Measurements from ENCODE around the gene BRICD5. TPM values are rescaled to one million over a fixed set of nuclear protein-coding genes. Genes with fewer than 3 reads are reported as not detected.

BRICD5 gene
- total and polyA plus RNA-seq, 5 donors = 3.4 to 11.0 (median 7.3) TPM

DNA sequence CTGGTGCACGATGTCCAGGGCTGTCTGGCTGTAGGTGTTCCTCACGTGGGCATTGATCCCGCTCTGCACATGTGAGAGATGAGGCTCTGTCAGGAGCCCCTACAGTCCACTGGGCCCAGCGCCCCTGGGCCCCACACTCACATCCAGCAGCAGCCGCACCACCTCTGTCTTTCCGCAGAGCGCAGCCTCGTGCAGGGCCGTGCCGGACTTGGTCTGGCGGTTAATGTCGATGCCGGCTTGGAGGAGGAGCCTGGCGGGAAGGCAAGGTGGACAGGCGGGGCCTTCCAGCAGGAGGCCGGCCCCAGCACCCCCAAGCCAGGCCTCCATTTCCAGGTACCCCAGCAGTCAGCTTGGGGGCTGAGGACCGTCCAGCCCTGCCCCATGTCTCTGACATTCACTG, 23.5 kb downstream of the BRICD5 start:
- Histone ChIP-seq H3K27me3 (ENCODE audit: control insufficient read depth, insufficient read depth) (no peaks in the 10 kb centered on the region), H3K4me3 (ENCODE audit: low read length) (no peak overlapping the region), H3K9me3 (ENCODE audit: control insufficient read depth, low read length) (no peaks in the 10 kb centered on the region), H3K4me1 (ENCODE audit: control insufficient read depth, insufficient read depth, low read length) (no peaks in the 10 kb centered on the region), H3K27ac (ENCODE audit: low read length) (no peak overlapping the region)
- DNase-seq = no peak
- no peak for ATAC-seq
- intact Hi-C loops (cut with DNase I) = no loop called here
- WGBS = 82% methylated on average over 17 of the region's 17 CpGs

DNA sequence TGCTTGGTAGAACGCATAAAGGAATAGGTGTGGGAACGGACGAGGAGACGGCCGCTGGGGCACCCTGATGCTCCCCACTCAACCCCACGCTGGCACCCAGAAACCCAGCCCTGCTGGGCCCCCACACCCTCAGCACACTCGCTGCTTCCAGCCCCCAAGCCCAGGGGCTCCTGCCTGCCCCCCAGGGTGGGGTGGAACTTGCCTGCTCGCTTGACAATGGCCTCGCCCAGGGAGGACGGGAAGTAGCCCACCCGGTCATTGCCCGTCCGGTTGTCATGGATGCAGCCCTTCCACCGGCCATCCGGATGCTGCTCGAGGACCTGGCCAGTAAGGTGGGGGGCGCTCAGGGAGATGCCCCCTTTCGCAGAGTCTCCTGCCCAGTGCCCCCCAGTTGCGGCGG, 24.2 kb downstream of the BRICD5 start:
- DNase-seq (no peak), ATAC-seq (no peak)
- intact Hi-C loops (cut with DNase I) = no loop called here
- Histone ChIP-seq H3K27ac (ENCODE audit: low read length) (no peak overlapping the region), H3K9me3 (ENCODE audit: control insufficient read depth, low read length) (no peaks in the 10 kb centered on the region), H3K4me3 (ENCODE audit: low read length) (no peak overlapping the region), H3K4me1 (ENCODE audit: control insufficient read depth, insufficient read depth, low read length) (no peaks in the 10 kb centered on the region), H3K27me3 (ENCODE audit: control insufficient read depth, insufficient read depth) (no peaks in the 10 kb centered on the region)
- 79% methylated on average over 20 of the region's 20 CpGs for WGBS

DNA sequence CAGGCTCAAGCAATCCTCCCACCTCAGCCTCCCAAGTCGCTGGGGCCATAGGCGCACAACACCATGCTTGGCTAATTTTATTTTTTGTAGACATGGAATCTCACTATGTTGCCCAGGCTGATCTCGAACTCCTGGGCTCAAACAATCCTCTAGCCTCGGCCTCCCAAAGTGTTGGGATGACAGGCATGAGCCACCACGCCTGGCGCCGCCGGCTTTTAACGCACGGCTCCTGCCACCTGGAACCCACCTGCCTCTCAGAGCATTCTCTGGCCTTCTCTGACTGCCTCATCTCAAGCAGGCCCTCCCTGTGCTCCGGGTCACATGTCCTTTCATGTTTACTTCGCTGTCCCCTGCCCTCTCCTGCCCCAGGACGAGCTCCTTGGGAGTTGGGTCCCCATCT, 24.6 kb downstream of the BRICD5 start:
- DNase-seq (no peak), ATAC-seq (no peak)
- 90% methylated on average over 13 of the region's 13 CpGs for WGBS
- Histone ChIP-seq H3K27ac (ENCODE audit: low read length) (no peak overlapping the region), H3K4me3 (ENCODE audit: low read length) (no peak overlapping the region), H3K9me3 (ENCODE audit: control insufficient read depth, low read length) (no peaks in the 10 kb centered on the region), H3K27me3 (ENCODE audit: control insufficient read depth, insufficient read depth) (no peaks in the 10 kb centered on the region), H3K4me1 (ENCODE audit: control insufficient read depth, insufficient read depth, low read length) (no peaks in the 10 kb centered on the region)
- intact Hi-C loops (cut with DNase I) = no loop called here

DNA sequence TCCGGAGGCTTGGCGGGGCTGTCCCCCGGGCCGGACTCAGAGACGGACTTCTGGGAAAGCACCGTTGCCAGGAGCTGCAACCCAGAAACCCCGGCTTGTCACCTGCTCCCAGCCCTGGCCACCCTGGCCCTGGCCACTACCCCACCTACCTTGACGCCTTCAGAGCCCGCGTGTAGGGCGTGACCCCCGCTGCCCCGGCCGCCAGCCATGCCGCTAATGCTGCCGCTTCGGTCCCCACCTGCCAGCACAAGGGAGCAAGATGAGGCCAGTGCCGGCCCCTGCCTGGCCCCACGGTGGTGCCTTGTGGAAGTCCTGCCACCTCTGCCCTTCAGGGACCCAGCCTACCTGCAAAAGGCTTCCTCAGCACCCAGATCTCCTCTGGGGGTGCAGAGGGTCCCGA, 25.7 kb downstream of the BRICD5 start:
- Histone ChIP-seq H3K27ac (ENCODE audit: low read length) (no peak overlapping the region), H3K9me3 (ENCODE audit: control insufficient read depth, low read length) (no peaks in the 10 kb centered on the region), H3K4me1 (ENCODE audit: control insufficient read depth, insufficient read depth, low read length) (no peaks in the 10 kb centered on the region), H3K27me3 (ENCODE audit: control insufficient read depth, insufficient read depth) (no peaks in the 10 kb centered on the region), H3K4me3 (ENCODE audit: low read length) (no peak overlapping the region)
- ATAC-seq (no peak), DNase-seq (no peak)
- 84% methylated on average over 20 of the region's 20 CpGs for WGBS
- intact Hi-C loops (cut with DNase I) = no loop called here

DNA sequence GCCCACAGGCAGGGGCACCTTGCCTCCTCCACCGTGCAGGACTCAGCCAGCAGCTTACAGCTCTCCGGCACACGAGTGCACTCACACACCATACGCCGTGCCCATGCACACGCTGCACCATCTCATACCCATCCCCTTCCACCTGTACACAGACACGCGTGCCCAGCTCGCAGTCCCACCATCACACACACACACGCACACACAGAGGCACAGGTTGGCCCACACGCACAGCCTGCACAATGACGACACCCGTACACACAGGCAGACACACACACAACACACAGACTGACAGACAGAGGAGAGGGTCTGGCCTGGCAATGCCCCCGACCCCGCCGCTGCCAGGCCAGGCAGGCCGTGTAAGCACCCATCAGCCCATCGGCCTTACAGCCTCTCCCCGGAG, 26.3 kb downstream of the BRICD5 start:
- no peak for ATAC-seq
- Histone ChIP-seq H3K4me3 (ENCODE audit: low read length) (no peak overlapping the region), H3K27me3 (ENCODE audit: control insufficient read depth, insufficient read depth) (no peaks in the 10 kb centered on the region), H3K4me1 (ENCODE audit: control insufficient read depth, insufficient read depth, low read length) (no peaks in the 10 kb centered on the region), H3K9me3 (ENCODE audit: control insufficient read depth, low read length) (no peaks in the 10 kb centered on the region), H3K27ac (ENCODE audit: low read length) (no peak overlapping the region)
- intact Hi-C loops (cut with DNase I) = no loop called here
- WGBS = 88% methylated on average over 19 of the region's 19 CpGs
- DNase-seq = no peak

DNA sequence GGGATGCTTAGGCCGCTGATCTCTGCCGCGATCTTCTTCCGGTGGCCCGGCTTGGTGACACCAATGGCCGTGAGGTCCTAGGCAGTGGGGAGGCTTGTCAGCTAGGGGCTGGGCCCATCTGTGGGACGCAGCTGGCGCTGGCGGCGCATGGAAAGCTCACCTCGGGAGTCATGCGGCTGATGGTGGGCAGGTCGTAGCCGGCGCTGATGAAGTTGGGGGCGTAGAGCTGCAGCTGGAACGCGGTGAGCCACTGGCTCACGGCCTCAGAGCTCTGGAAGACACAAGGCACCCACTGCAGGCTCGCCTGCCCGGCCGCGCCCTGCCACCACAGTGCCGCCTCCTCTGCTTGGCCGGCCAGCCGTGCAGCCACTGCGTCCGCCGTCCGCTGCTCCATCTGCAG, 27.0 kb downstream of the BRICD5 start:
- intact Hi-C loops (cut with DNase I) = no loop called here
- no peak overlapping the region for H3K27ac ChIP-seq (ENCODE audit: low read length)
- ATAC-seq (no peak), DNase-seq (no peak)
- no peaks in the 10 kb centered on the region for H3K27me3 ChIP-seq (ENCODE audit: control insufficient read depth, insufficient read depth)
- H3K4me3 ChIP-seq (ENCODE audit: low read length) = no peak overlapping the region
- 94% methylated on average over 30 of the region's 30 CpGs for WGBS
- H3K9me3 ChIP-seq (ENCODE audit: control insufficient read depth, low read length) = no peaks in the 10 kb centered on the region
- no peaks in the 10 kb centered on the region for H3K4me1 ChIP-seq (ENCODE audit: control insufficient read depth, insufficient read depth, low read length)

DNA sequence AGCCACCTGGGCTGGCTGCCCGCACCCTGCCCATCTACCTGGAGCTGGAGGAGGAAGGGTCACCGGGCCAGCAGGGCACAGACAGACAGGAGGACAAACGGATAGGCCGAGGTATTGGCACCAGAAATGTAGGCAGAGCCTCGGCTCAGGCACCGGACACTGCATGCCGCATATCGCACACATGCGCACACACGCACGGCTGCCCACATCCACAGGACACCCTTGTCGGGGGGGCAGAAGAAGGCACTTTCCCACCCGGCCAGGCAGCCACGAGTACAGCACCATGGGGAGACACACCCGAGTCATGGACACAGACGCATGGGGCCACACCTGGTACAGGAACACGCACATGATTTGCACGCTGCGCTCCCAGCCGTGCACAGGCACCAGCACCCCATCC, 28.7 kb downstream of the BRICD5 start:
- Histone ChIP-seq H3K27ac (ENCODE audit: low read length) (no peak overlapping the region), H3K27me3 (ENCODE audit: control insufficient read depth, insufficient read depth) (no peaks in the 10 kb centered on the region), H3K9me3 (ENCODE audit: control insufficient read depth, low read length) (no peaks in the 10 kb centered on the region), H3K4me1 (ENCODE audit: control insufficient read depth, insufficient read depth, low read length) (no peaks in the 10 kb centered on the region), H3K4me3 (ENCODE audit: low read length) (no peak overlapping the region)
- WGBS = 92% methylated on average over 20 of the region's 20 CpGs
- DNase-seq (no peak), ATAC-seq (no peak)
- intact Hi-C loops (cut with DNase I) = no loop called here

DNA sequence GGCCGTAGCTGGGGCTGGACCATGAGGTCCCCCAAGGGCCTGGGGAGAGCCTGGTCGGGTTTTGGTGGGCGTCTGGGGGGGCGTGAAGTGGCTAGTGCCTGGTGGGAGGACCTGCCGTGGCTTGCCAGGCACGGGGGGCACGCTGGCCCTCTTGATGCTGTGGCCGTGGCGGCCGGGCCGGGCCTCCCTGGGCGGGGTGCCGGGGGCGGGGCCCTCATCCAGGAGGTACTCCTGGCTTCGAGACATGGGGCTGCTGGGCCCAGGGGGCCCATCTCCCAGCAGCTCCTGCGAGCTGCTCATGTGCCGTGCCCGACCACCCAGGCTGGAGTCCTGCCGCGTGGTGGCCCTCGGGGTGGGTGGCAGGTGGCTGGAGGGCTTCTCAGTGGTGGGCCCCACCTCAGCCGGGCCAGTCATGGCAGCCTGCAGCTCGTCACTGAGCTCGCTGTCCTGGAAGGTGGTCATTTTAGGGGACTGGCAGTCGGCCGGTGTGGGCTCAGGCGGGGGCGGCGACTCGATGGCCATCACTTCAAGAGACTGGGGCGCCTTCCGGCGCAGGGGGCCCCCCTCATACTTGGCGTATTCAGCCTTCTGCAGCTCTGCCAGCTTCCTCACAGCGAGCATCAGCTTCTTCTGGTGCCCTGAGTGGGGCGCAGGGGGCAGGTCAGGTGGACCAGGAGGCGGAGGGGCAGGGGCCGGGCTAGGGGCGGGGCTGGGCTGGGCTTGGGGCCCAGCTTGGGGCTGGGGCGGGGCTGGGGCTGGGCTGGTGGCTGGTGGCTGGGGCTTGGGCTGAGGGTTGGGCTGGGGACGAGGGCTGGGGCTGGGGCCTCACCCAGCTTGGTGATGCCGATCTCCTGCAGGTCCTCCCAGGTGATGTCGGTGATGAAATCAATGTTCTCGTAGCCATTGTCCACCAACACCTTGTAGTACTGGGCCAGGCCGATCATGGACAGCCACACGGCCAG, 29.4 kb downstream of the BRICD5 start:
- Histone ChIP-seq H3K27ac (ENCODE audit: low read length) (no peak overlapping the region), H3K4me3 (ENCODE audit: low read length) (no peak overlapping the region), H3K27me3 (ENCODE audit: control insufficient read depth, insufficient read depth) (no peaks in the 10 kb centered on the region), H3K4me1 (ENCODE audit: control insufficient read depth, insufficient read depth, low read length) (no peaks in the 10 kb centered on the region), H3K9me3 (ENCODE audit: control insufficient read depth, low read length) (no peaks in the 10 kb centered on the region)
- intact Hi-C loops (cut with DNase I) = no loop called here
- DNase-seq (no peak), ATAC-seq (no peak)
- WGBS = 87% methylated on average over 46 of the region's 46 CpGs

DNA sequence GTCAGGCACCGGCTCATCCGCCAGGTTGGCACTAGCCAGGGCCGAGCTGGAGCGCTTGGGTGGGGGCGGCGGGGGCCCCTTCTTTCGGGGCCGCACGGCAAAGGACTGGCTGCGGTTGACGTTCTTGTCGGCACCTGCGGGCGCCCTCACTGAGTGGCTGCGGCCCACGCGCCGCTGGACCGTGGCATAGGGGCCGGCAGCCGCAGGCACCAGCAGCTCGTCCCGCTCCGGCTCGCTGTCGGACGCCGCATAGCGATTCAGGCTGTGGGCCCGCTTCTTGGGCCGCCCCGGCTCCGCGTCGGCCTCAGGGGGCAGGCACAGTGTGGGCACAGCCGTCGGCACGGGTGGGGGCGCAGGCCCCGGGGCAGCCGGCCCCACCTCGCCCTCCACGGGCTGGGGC, 30.2 kb downstream of the BRICD5 start:
- 96% methylated on average over 43 of the region's 43 CpGs for WGBS
- intact Hi-C loops (cut with DNase I) = no loop called here
- H3K27ac ChIP-seq (ENCODE audit: low read length) = no peak overlapping the region
- no peaks in the 10 kb centered on the region for H3K27me3 ChIP-seq (ENCODE audit: control insufficient read depth, insufficient read depth)
- ATAC-seq = no peak
- H3K4me3 ChIP-seq (ENCODE audit: low read length) = no peak overlapping the region
- H3K4me1 ChIP-seq (ENCODE audit: control insufficient read depth, insufficient read depth, low read length) = no peaks in the 10 kb centered on the region
- no peaks in the 10 kb centered on the region for H3K9me3 ChIP-seq (ENCODE audit: control insufficient read depth, low read length)
- DNase-seq = no peak

DNA sequence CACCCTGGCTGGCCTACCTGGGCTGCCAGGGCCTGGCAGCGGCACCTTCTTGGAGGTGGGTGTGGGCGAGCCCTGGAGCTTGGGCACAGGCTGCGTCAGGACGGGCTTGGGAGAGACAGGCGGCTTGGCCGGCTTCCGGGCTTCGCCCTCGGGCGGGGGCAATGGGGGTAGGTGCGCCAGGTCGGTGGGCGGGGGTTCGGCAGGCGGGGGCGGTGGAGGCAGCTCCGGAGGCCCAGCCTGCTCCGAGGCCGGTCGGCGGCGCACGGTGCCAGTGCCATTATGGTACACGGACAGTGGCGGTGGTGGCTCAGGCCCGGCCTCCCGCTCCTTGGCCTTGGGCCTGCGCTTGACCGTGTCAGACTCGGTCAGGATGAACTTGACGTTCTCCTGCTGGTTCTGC, 31.1 kb downstream of the BRICD5 start:
- WGBS = 95% methylated on average over 31 of the region's 31 CpGs
- ATAC-seq = no peak

DNA sequence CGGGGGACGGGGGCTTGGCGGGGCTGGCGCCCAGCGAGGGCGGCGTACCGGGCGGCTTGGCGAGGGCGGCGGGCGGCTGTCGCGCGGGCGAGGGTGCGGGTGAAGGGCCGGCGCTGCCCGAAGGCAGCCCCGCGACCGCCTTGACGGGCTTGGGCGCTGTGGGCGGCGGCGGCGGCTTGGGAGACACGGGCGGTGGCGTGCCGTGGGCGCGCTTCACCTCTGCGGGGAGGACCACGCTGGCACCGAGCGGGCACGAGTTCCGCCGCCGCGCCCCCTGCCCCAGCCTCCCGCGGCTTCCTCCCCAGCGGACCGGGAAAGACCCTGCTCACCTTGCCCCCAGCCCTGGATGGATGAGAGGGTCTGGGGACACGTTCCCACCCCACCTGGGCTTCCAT, 31.6 kb downstream of the BRICD5 start:
- no peak for ATAC-seq
- intact Hi-C loops (cut with DNase I) = no loop called here
- H3K27me3 ChIP-seq (ENCODE audit: control insufficient read depth, insufficient read depth) = no peaks in the 10 kb centered on the region
- H3K9me3 ChIP-seq (ENCODE audit: control insufficient read depth, low read length) = no peaks in the 10 kb centered on the region
- no peak overlapping the region for H3K4me3 ChIP-seq (ENCODE audit: low read length)
- H3K27ac ChIP-seq (ENCODE audit: low read length) = no peak overlapping the region
- WGBS = 46% methylated on average over 50 of the region's 50 CpGs
- no peak for DNase-seq
- H3K4me1 ChIP-seq (ENCODE audit: control insufficient read depth, insufficient read depth, low read length) = no peaks in the 10 kb centered on the region

More for the DNA sequence above, 31.1 kb downstream of the BRICD5 start:
- Histone ChIP-seq H3K9me3 (ENCODE audit: control insufficient read depth, low read length) (no peaks in the 10 kb centered on the region), H3K27me3 (ENCODE audit: control insufficient read depth, insufficient read depth) (no peaks in the 10 kb centered on the region), H3K4me1 (ENCODE audit: control insufficient read depth, insufficient read depth, low read length) (no peaks in the 10 kb centered on the region), H3K4me3 (ENCODE audit: low read length) (no peak overlapping the region), H3K27ac (ENCODE audit: low read length) (no peak overlapping the region)
- DNase-seq = no peak
- intact Hi-C loops (cut with DNase I) = no loop called here
